ACC112 (cell line): ENCODE measurements around the gene CAMK1.

Experiments
- H2AFZ ChIP-seq: fragments of 200-600 bp; sonication (generic); one replicate; pipeline ENCODE4 v1.6.0; 2017; ENCODE audit warnings: antibody characterized with exemption, low read length; ENCODE audit not compliant: unreplicated experiment
- H3K27ac ChIP-seq: fragments of 200-600 bp; sonication (generic); 2 replicates; pipeline ENCODE4 v1.5.1; 2014; ENCODE audit warnings: low read depth, mild to moderate bottlenecking, antibody characterized with exemption, low read length, moderate library complexity
- H3K27me3 ChIP-seq: fragments of 200-600 bp; sonication (generic); 2 replicates; pipeline ENCODE4 v1.6.1; 2014; ENCODE audit warnings: mild to moderate bottlenecking, antibody characterized with exemption, low read length, moderate library complexity, mixed read lengths; ENCODE audit not compliant: insufficient read depth
- H3K36me3 ChIP-seq: fragments of 200-600 bp; sonication (generic); 2 replicates; pipeline ENCODE4 v1.6.1; 2016; ENCODE audit warnings: mild to moderate bottlenecking, antibody characterized with exemption, low read length, moderate library complexity, mixed read lengths; ENCODE audit not compliant: insufficient read depth
- H3K4me1 ChIP-seq: fragments of 200-600 bp; sonication (generic); one replicate; pipeline ENCODE4 v1.6.1; 2016; ENCODE audit warnings: low read length, mixed read lengths; ENCODE audit not compliant: insufficient read depth, unreplicated experiment, control insufficient read depth
- H3K4me3 ChIP-seq: fragments of 200-600 bp; sonication (generic); 2 replicates; pipeline ENCODE4 v1.5.1; 2014; ENCODE audit warnings: mild to moderate bottlenecking, low read depth, low read length
- H3K79me2 ChIP-seq: fragments of 200-600 bp; sonication (generic); one replicate; pipeline ENCODE4 v1.6.0; 2016; ENCODE audit warnings: low read length; ENCODE audit not compliant: control insufficient read depth, unreplicated experiment, insufficient read depth

The CAMK1 gene

DNA sequence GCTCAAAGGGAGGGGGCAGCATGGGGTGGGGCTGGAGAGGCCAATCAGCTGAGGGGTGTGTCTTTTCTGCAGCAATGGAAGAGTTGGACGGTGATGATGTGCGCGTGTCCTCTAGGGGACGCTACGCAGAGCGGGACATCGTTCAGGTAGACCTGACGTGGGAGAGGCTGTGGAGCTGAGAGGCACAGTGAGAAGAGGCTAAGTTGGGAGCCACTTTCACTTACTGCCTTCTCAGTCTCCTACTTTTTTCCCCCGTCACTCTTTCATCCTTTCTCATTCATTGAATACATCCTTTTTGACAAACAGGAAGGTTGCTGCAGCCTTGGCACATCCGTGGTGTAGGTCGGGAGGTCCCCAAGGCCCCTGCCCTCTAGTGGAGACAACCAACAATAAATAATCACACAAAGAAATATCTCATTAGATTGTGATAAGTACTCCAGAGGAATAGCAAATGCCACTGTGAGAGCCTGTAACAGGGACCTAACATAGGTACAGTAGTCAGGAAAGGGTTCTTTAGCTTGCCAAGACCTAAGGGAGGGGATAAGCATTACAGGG lies 42.6 kb downstream of the CAMK1 start:
- H3K27ac ChIP-seq, result no peak overlapping the region
- no peak overlapping the region for H3K4me3 ChIP-seq
- H2AFZ ChIP-seq, result no peak overlapping the region
- no peaks in the 10 kb centered on the region for H3K36me3 ChIP-seq
- H3K4me1 ChIP-seq, result peaks cover 18% of the 10 kb centered on the region
- peaks cover 5% of the 10 kb centered on the region for H3K79me2 ChIP-seq
- H3K27me3 ChIP-seq, result no peaks in the 10 kb centered on the region

DNA sequence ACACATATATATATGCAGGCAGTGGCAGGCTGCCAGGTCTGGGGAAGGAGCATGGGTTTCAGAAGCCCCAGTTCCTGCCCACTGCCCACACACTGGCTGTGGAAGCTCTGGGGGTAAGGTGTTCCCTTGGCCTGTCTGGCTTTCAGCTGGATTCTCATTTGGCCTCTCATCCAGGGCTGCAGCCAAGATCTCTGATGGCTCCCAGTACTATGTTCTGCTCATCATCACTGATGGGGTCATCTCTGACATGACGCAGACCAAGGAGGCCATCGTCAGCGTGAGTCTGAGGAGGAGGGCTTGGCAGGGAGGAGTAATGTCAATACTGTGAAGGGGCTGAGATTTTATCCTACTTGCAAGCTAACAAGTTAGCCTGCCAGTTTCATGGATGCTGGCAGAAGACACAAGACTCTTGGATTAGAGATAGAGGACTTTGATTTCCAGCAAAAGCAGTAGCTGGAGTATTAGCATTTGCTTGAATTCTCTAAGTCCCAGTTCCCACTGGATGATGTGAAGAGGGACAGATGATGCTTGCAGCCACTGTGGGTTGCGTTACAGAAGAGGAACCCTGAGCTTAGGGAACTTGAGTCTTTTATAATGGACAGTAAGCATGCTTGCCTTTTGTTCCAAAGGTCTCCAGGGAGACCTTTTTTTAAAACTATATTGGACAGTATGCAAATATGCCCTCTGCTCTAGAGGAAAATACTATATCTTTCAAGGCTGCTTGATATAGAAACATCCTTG lies 43.8 kb downstream of the CAMK1 start:
- H3K4me1 ChIP-seq, result peaks cover 22% of the 10 kb centered on the region
- no peak overlapping the region for H2AFZ ChIP-seq
- no peaks in the 10 kb centered on the region for H3K27me3 ChIP-seq
- H3K27ac ChIP-seq, result no peak overlapping the region
- no peaks in the 10 kb centered on the region for H3K36me3 ChIP-seq
- no peaks in the 10 kb centered on the region for H3K79me2 ChIP-seq
- no peak overlapping the region for H3K4me3 ChIP-seq

- Histone ChIP-seq H3K27ac (no peak overlapping the region), H2AFZ (no peak overlapping the region), H3K79me2 (no peaks in the 10 kb centered on the region), H3K27me3 (peaks cover 3% of the 10 kb centered on the region; the same call in 1 of the 2 replicates), H3K4me1 (peaks cover 9% of the 10 kb centered on the region), H3K4me3 (no peak overlapping the region), H3K36me3 (no peaks in the 10 kb centered on the region)
These were observed 48.1 kb downstream of the CAMK1 start for GRCh38 chr3:9721700-9722060.

GRCh38 chr3:9721015-9721699 lies 48.6 kb downstream of the CAMK1 start:
- Histone ChIP-seq H3K27me3 (peaks cover 3% of the 10 kb centered on the region; the same call in 1 of the 2 replicates), H2AFZ (no peak overlapping the region)

GRCh38 chr3:9718118-9718517 lies 51.6 kb downstream of the CAMK1 start:
- Histone ChIP-seq H3K4me3 (no peak overlapping the region), H3K27ac (no peak overlapping the region), H3K4me1 (peaks cover 12% of the 10 kb centered on the region), H3K36me3 (no peaks in the 10 kb centered on the region), H2AFZ (no peak overlapping the region), H3K79me2 (no peaks in the 10 kb centered on the region), H3K27me3 (peaks cover 8% of the 10 kb centered on the region)

More at GRCh38 chr3:9721015-9721699, 48.6 kb downstream of the CAMK1 start:
- Histone ChIP-seq H3K36me3 (no peaks in the 10 kb centered on the region), H3K4me3 (no peak overlapping the region), H3K27ac (no peak overlapping the region), H3K79me2 (no peaks in the 10 kb centered on the region), H3K4me1 (peaks cover 10% of the 10 kb centered on the region)

GRCh38 chr3:9717563-9717962 lies 52.2 kb downstream of the CAMK1 start:
- peaks cover 12% of the 10 kb centered on the region for H3K4me1 ChIP-seq
- no peak overlapping the region for H3K4me3 ChIP-seq
- no peak overlapping the region for H2AFZ ChIP-seq
- H3K27me3 ChIP-seq, result peaks cover 14% of the 10 kb centered on the region
- no peaks in the 10 kb centered on the region for H3K79me2 ChIP-seq
- H3K27ac ChIP-seq, result no peak overlapping the region
- H3K36me3 ChIP-seq, result no peaks in the 10 kb centered on the region

- no peak overlapping the region for H2AFZ ChIP-seq
- H3K36me3 ChIP-seq, result no peaks in the 10 kb centered on the region
- H3K4me1 ChIP-seq, result peaks cover 12% of the 10 kb centered on the region
- H3K79me2 ChIP-seq, result no peaks in the 10 kb centered on the region
- H3K4me3 ChIP-seq, result no peak overlapping the region
- peaks cover 19% of the 10 kb centered on the region for H3K27me3 ChIP-seq
- H3K27ac ChIP-seq, result no peak overlapping the region
These were observed 52.8 kb downstream of the CAMK1 start for GRCh38 chr3:9716801-9717555.

GRCh38 chr3:9715764-9716437 lies 53.8 kb downstream of the CAMK1 start:
- peaks cover 8% of the 10 kb centered on the region for H3K4me1 ChIP-seq
- H3K27ac ChIP-seq, result no peak overlapping the region
- no peak overlapping the region for H3K4me3 ChIP-seq

DNA sequence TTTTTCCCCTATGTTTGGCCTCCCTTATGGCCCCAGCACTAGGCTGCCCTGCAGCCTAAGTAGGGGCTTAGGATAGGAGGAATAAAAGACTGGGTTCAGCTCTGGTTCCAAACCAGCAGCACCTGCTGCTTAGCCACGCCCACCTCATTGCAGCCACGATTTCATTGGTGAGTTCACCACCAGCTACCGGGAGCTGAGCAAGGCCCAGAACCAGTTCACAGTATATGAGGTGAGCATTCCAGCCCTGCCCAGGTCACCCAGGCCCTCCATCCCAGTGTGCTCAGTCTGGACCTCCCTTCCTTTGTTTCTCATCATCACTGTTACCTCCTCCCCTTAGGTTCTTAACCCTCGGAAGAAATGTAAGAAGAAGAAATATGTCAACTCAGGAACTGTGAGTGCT lies 54.6 kb downstream of the CAMK1 start:
- peaks cover 33% of the 10 kb centered on the region for H3K27me3 ChIP-seq
- H3K36me3 ChIP-seq, result no peaks in the 10 kb centered on the region
- no peaks in the 10 kb centered on the region for H3K79me2 ChIP-seq
- peak overlapping the region; percentile 42 for H2AFZ ChIP-seq
- no peak overlapping the region for H3K27ac ChIP-seq
- no peak overlapping the region for H3K4me3 ChIP-seq
- peaks cover 4% of the 10 kb centered on the region for H3K4me1 ChIP-seq

More at GRCh38 chr3:9715764-9716437, 53.8 kb downstream of the CAMK1 start:
- no peaks in the 10 kb centered on the region for H3K79me2 ChIP-seq
- no peaks in the 10 kb centered on the region for H3K36me3 ChIP-seq
- peak overlapping the region; percentile 42 for H2AFZ ChIP-seq
- peaks cover 25% of the 10 kb centered on the region for H3K27me3 ChIP-seq

DNA sequence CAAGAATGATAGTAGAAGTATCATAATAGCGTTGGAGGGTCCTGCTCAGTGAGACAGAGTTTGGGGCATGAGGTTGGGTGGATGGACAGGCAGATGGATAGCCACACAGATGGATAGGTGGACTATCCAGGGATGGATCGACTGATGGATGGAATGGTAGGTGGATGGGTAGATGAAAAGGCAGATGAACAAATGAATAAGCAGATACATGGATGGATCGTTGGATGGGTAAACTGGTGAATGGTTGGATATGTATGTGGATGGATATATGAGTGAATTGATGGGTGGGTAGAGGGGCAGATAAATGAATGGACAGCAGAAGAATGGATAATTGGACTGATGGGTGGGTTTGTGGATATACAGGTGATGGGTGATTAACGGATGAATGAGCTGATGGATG lies 56.6 kb downstream of the CAMK1 start:
- no peak overlapping the region for H3K4me3 ChIP-seq
- peaks cover 34% of the 10 kb centered on the region for H3K27me3 ChIP-seq
- H2AFZ ChIP-seq, result no peak overlapping the region
- no peaks in the 10 kb centered on the region for H3K36me3 ChIP-seq
- H3K79me2 ChIP-seq, result no peaks in the 10 kb centered on the region
- H3K4me1 ChIP-seq, result peaks cover 4% of the 10 kb centered on the region
- no peak overlapping the region for H3K27ac ChIP-seq
